Colonic mucosa (tissue), 4 donors: Measurements from ENCODE around the gene CRTC1. TPM values are rescaled to one million over a fixed set of nuclear protein-coding genes. Genes with fewer than 3 reads are reported as not detected.

Source experiments
- DNase-seq: peaks from one replicate; pipeline ENCODE4 v3.0.0-alpha.2; 2020
- H3K27ac ChIP-seq: fragments of 200-600 bp; one replicate; pipeline ENCODE4 v1.8.0; 2021
- H3K27me3 ChIP-seq: fragments of 200-600 bp; one replicate; pipeline ENCODE4 v1.8.0; 2021
- H3K36me3 ChIP-seq: fragments of 200-600 bp; one replicate; pipeline ENCODE4 v1.8.0; 2021
- H3K4me1 ChIP-seq: fragments of 200-600 bp; one replicate; pipeline ENCODE4 v1.8.0; 2021; ENCODE audit warnings: mild to moderate bottlenecking
- H3K4me3 ChIP-seq: fragments of 200-600 bp; one replicate; pipeline ENCODE4 v1.8.0; 2021
- H3K9ac ChIP-seq, 2 donors: one replicate each; pipeline ENCODE4 v1.7.0; 2013; ENCODE audit warnings: control low read depth in 2 of 2, low read depth in 2 of 2, low read length in 2 of 2
- H3K9me3 ChIP-seq: fragments of 200-600 bp; one replicate; pipeline ENCODE4 v1.8.0; 2021
- CTCF ChIP-seq: fragments of 200-600 bp; IDR thresholded peaks from one replicate; pipeline ENCODE4 v1.8.0; 2022; ENCODE audit warnings: antibody characterized with exemption, mild to moderate bottlenecking
- intact Hi-C: fragments of 100-400 bp; cut with DNase I; formaldehyde crosslinking; loops from one replicate; pipeline ENCODE4 v1.14.1; 2022
- total RNA-seq, 2 donors: library from RNA; stranded (reverse); fragmentation: NEBNext Ultra II Directional in 1 of 2; extraction: Animal tissue kit (Norgen Biotek cat#: 25700) in 1 of 2; gene quantifications; one replicate each; pipeline ENCODE4 v1.2.1, GENCODE V29; 2021
- donor health status: healthy.
- donor health status: DM: no; HTN: no; CAD: no.
- donor health status: DM: no; HTN: no; CAD: no.

The CRTC1 gene
- total RNA-seq, 2 donors from 2014 or later, result 7.6 to 10.3 TPM

- no peaks in the 10 kb centered on the region for H3K36me3 ChIP-seq
- H3K27ac ChIP-seq, result no peak overlapping the region
- H3K4me3 ChIP-seq, result no peak overlapping the region
- intact Hi-C loops, result no loop called here
- H3K9me3 ChIP-seq, result no peaks in the 10 kb centered on the region
- peaks cover 18% of the 10 kb centered on the region for H3K4me1 ChIP-seq
- no peak overlapping the region for H3K9ac ChIP-seq
- no peaks in the 10 kb centered on the region for H3K27me3 ChIP-seq
- DNase-seq, result peak; percentile 62
- TF ChIP-seq CTCF, result no peak
These were observed 53.2 kb downstream of the CRTC1 start for GRCh38 chr19:18736415-18737336.

- no peaks in the 10 kb centered on the region for H3K27me3 ChIP-seq
- H3K4me3 ChIP-seq, result no peak overlapping the region
- DNase-seq, result no peak
- peaks cover 23% of the 10 kb centered on the region for H3K4me1 ChIP-seq
- H3K9ac ChIP-seq, result no peak overlapping the region
- H3K9me3 ChIP-seq, result no peaks in the 10 kb centered on the region
- TF ChIP-seq CTCF, result no peak
- H3K27ac ChIP-seq, result no peak overlapping the region
- intact Hi-C loops, result no loop called here
- no peaks in the 10 kb centered on the region for H3K36me3 ChIP-seq
These were observed 54.0 kb downstream of the CRTC1 start for GRCh38 chr19:18737337-18737953.

- Histone ChIP-seq H3K4me3 (no peak overlapping the region), H3K27me3 (no peaks in the 10 kb centered on the region), H3K27ac (no peak overlapping the region), H3K4me1 (peaks cover 29% of the 10 kb centered on the region), H3K9ac (no peak overlapping the region), H3K36me3 (no peaks in the 10 kb centered on the region), H3K9me3 (no peaks in the 10 kb centered on the region)
- peak; percentile 60 for DNase-seq
- intact Hi-C loops, result no loop called here
- no peak for TF ChIP-seq CTCF
These were observed 54.5 kb downstream of the CRTC1 start for GRCh38 chr19:18737954-18738351.

GRCh38 chr19:18738961-18739690 is 55.6 kb downstream of the CRTC1 start:
- H3K9ac ChIP-seq, result no peak overlapping the region
- no peaks in the 10 kb centered on the region for H3K36me3 ChIP-seq
- TF ChIP-seq CTCF, result no peak
- H3K27ac ChIP-seq, result no peak overlapping the region
- no peak overlapping the region for H3K4me3 ChIP-seq
- H3K9me3 ChIP-seq, result no peaks in the 10 kb centered on the region
- intact Hi-C loops, result no loop called here
- no peaks in the 10 kb centered on the region for H3K27me3 ChIP-seq
- DNase-seq, result no peak
- peaks cover 31% of the 10 kb centered on the region for H3K4me1 ChIP-seq
